GM23338 (cell line): ENCODE results near the gene SCFD1. TPM values are rescaled to one million over a fixed set of nuclear protein-coding genes. Genes with fewer than 3 reads are reported as not detected.

ENCODE experiments used
- ATAC-seq: fragments of 200-7000 bp; cut with Tn5 transposase; 3 replicates; pipeline ENCODE4 v1.9.1; 2020
- DNase-seq: peaks from one replicate; pipeline ENCODE4 v3.0.0-alpha.2; 2015; ENCODE audit warnings: low spot score
- H2AFZ ChIP-seq: fragments of 200-600 bp; sonication (generic); 2 replicates; pipeline ENCODE4 v1.8.0; 2016; ENCODE audit warnings: antibody characterized with exemption, mild to moderate bottlenecking, moderate library complexity
- H3F3A ChIP-seq: fragments of 200-600 bp; sonication (generic); replicated peaks from 2 replicates; pipeline ENCODE4 v1.8.0; 2017; ENCODE audit warnings: antibody characterized with exemption, mixed run types, low read depth
- H3K27ac ChIP-seq: fragments of 200-600 bp; sonication (generic); 2 replicates; pipeline ENCODE4 v1.6.1; 2016; ENCODE audit warnings: low read depth
- H3K27me3 ChIP-seq: fragments of 200-600 bp; sonication (generic); 2 replicates; pipeline ENCODE4 v1.8.0; 2016; ENCODE audit warnings: mild to moderate bottlenecking, mixed run types, moderate library complexity; ENCODE audit not compliant: insufficient read depth
- H3K36me3 ChIP-seq: fragments of 200-600 bp; sonication (generic); 2 replicates; pipeline ENCODE4 v1.8.0; 2016; ENCODE audit warnings: mild to moderate bottlenecking; ENCODE audit not compliant: insufficient read depth
- H3K4me1 ChIP-seq: fragments of 200-600 bp; sonication (generic); 2 replicates; pipeline ENCODE4 v1.8.0; 2016; ENCODE audit warnings: mild to moderate bottlenecking, moderate library complexity; ENCODE audit not compliant: insufficient read depth
- H3K4me2 ChIP-seq: fragments of 200-600 bp; sonication (generic); 2 replicates; pipeline ENCODE4 v1.7.1; 2017; ENCODE audit warnings: mixed run types
- H3K4me3 ChIP-seq: fragments of 200-600 bp; sonication (generic); 2 replicates; pipeline ENCODE4 v1.6.1; 2016; ENCODE audit warnings: mixed run types
- H3K79me2 ChIP-seq: fragments of 200-600 bp; sonication (generic); replicated peaks from 2 replicates; pipeline ENCODE4 v1.8.0; 2017; ENCODE audit warnings: mild to moderate bottlenecking; ENCODE audit not compliant: insufficient read depth
- H3K9me2 ChIP-seq: fragments of 200-600 bp; sonication (generic); 2 replicates; pipeline ENCODE4 v1.8.0; 2017; ENCODE audit not compliant: insufficient read depth
- H4K20me1 ChIP-seq: fragments of 200-600 bp; sonication (generic); replicated peaks from 2 replicates; pipeline ENCODE4 v1.8.0; 2017; ENCODE audit warnings: mild to moderate bottlenecking; ENCODE audit not compliant: insufficient read depth
- H3K27ac Mint-ChIP-seq: 2 replicates; pipeline ENCODE4 v1.8.0; 2020; ENCODE audit warnings: inconsistent platforms, mild to moderate bottlenecking, moderate library complexity, mixed read lengths
- H3K27me3 Mint-ChIP-seq: 3 replicates; pipeline ENCODE4 v1.8.0; 2022; ENCODE audit warnings: low read depth, mild to moderate bottlenecking, moderate library complexity, mixed read lengths, inconsistent platforms; ENCODE audit not compliant: insufficient read depth, poor library complexity
- H3K36me3 Mint-ChIP-seq: 3 replicates; pipeline ENCODE4 v1.8.0; 2021; ENCODE audit warnings: low read depth, mild to moderate bottlenecking, inconsistent platforms, moderate library complexity, mixed read lengths
- H3K4me1 Mint-ChIP-seq: 3 replicates; pipeline ENCODE4 v1.8.0; 2020; ENCODE audit warnings: mild to moderate bottlenecking, inconsistent platforms, mixed read lengths
- H3K4me3 Mint-ChIP-seq: 3 replicates; pipeline ENCODE4 v1.8.0; 2021; ENCODE audit warnings: moderate library complexity, mild to moderate bottlenecking, inconsistent platforms, mixed read lengths
- H3K9me3 Mint-ChIP-seq: 3 replicates; pipeline ENCODE4 v1.8.0; 2020; ENCODE audit warnings: moderate library complexity, mild to moderate bottlenecking, inconsistent platforms, mixed read lengths
- ZNF114 ChIP-seq: fragments of 250-450 bp; sonication (Bioruptor Pico); IDR thresholded peaks from 2 replicates; pipeline ENCODE4 v1.5.0; 2020; ENCODE audit warnings: mild to moderate bottlenecking, moderate library complexity
- polyA plus RNA-seq: library from polyadenylated mRNA; unstranded; fragments of >200 nt; fragmentation: Nextera tagmentation; extraction: Ambion mirVana; gene quantifications from 2 replicates; pipeline ENCODE4 v1.2.1, GENCODE V29; 2016
- total RNA-seq: library from RNA; depleted of rRNA; stranded (reverse); fragments of >200 nt; shearing (Covaris generic); gene quantifications from 2 replicates; pipeline ENCODE4 v1.2.3, GENCODE V29; 2014; rRNA removed
- TF ChIP-seq, protein P1 (sequence below): IDR thresholded peaks from 2 replicates; pipeline ENCODE4 v1.6.1; 2016; ENCODE audit warnings: antibody characterized with exemption

SCFD1 gene
- total and polyA plus RNA-seq, 2 experiments from 2014 or later, result 77.6 to 110 TPM

DNA sequence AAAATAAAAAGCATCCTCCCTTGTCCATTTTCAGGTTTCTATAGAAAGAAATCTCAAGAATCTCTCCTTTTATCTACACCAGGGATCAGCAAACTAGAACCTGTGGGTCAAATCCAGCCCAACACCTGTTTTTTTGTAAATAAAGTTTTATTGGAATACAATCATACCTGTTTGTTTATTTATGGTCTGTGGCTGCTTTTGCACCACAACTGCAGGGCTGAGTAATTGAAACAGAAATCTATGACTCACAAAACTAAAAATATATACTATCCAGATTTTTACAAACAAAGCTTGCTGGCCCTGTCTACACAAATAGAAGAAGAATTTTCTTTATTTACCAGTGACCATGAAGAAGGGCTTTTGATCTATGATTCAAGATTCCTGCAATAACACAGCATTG lies 157.1 kb downstream of the SCFD1 start:
- no peak for ATAC-seq
- no peaks in the 10 kb centered on the region for H4K20me1 ChIP-seq
- no peaks in the 10 kb centered on the region for H3K27me3 ChIP-seq
- H3K36me3 Mint-ChIP-seq, result no peaks in the 10 kb centered on the region
- H3K27ac ChIP-seq, result no peak overlapping the region
- TF ChIP-seq, protein P1, sequence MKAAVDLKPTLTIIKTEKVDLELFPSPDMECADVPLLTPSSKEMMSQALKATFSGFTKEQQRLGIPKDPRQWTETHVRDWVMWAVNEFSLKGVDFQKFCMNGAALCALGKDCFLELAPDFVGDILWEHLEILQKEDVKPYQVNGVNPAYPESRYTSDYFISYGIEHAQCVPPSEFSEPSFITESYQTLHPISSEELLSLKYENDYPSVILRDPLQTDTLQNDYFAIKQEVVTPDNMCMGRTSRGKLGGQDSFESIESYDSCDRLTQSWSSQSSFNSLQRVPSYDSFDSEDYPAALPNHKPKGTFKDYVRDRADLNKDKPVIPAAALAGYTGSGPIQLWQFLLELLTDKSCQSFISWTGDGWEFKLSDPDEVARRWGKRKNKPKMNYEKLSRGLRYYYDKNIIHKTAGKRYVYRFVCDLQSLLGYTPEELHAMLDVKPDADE, result no peak
- no peak for TF ChIP-seq ZNF114 (CRISPR knock-in tag)
- no peaks in the 10 kb centered on the region for H3K36me3 ChIP-seq
- H2AFZ ChIP-seq, result no peak overlapping the region
- no peaks in the 10 kb centered on the region for H3F3A ChIP-seq
- no peaks in the 10 kb centered on the region for H3K4me1 ChIP-seq
- no peaks in the 10 kb centered on the region for H3K27me3 Mint-ChIP-seq
- H3K4me1 Mint-ChIP-seq, result no peaks in the 10 kb centered on the region
- H3K4me2 ChIP-seq, result no peak overlapping the region
- H3K9me2 ChIP-seq, result no peaks in the 10 kb centered on the region
- no peak for DNase-seq
- H3K27ac Mint-ChIP-seq, result no peak overlapping the region
- no peak overlapping the region for H3K4me3 ChIP-seq
- H3K9me3 Mint-ChIP-seq, result no peaks in the 10 kb centered on the region
- no peak overlapping the region for H3K4me3 Mint-ChIP-seq
- H3K79me2 ChIP-seq, result no peaks in the 10 kb centered on the region

Other genes starting within 250 kb of the SCFD1 start
- 67.4 and 72.4 TPM in 2 replicates for gene G2E3, start 63.2 kb upstream of the SCFD1 start, total RNA-seq
- gene G2E3, start 63.2 kb upstream of the SCFD1 start, polyA plus RNA-seq, result 87.8 and 113 TPM in 2 replicates